Measurements from ENCODE around the gene WFIKKN2. TPM values are rescaled to one million over a fixed set of nuclear protein-coding genes. Genes with fewer than 3 reads are reported as not detected.

The WFIKKN2 gene
- total and polyA plus RNA-seq, 2 of the 4 experiments (the other 2 are of a cell fraction): 0.02 TPM; not detected in 1

DNA sequence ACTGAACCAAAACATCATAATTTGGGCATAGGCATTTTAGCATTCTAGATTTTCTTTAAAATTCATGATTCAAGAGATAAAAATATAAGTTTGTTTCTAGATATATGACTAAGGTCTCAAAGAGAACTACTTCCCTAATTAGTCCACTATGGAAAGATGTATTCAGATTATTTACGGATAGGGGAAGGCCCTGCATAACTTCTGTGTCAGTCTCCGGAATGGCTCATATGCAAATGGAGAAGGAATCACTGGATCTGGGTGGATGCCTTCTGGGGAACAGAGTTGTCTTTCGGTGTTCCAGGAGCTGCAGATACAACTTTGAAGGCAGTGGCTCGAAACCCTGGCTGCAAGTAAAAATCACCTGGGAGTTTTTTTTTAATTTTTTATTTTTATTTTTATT is 17.1 kb upstream of the WFIKKN2 start:
- Histone ChIP-seq H3K18ac (ENCODE audit: low read depth, low read length) (no peak overlapping the region), H2BK20ac (ENCODE audit: low read depth, low read length) (no peak overlapping the region), H3K4me1 (ENCODE audit: control insufficient read depth, insufficient read depth, low read length) (no peaks in the 10 kb centered on the region), H3K56ac (ENCODE audit: extremely low read depth, insufficient read depth, low read length) (no peak overlapping the region), H2AFZ (replicated peaks; ENCODE audit: low read length, poor library complexity) (no peak overlapping the region), H2BK120ac (ENCODE audit: low read depth, low read length) (no peak overlapping the region), H2BK15ac (ENCODE audit: low read depth, low read length) (no peak overlapping the region), H4K91ac (ENCODE audit: insufficient read depth, low read depth, low read length) (no peak overlapping the region), H3K23ac (ENCODE audit: low read depth, low read length) (no peak overlapping the region), H3K9ac (ENCODE audit: low read depth, low read length) (no peak overlapping the region), H3K27me3 (ENCODE audit: control insufficient read depth, insufficient read depth, low read length) (peaks cover 35% of the 10 kb centered on the region), H2AK5ac (ENCODE audit: low read depth, low read length) (no peak overlapping the region), H2AK9ac (replicated peaks; ENCODE audit: low read depth, low read length, poor library complexity) (no peak overlapping the region), H3K4me3 (ENCODE audit: insufficient read depth, low read depth, low read length) (no peak overlapping the region), H3K9me3 (ENCODE audit: control insufficient read depth, insufficient read depth, low read length) (peaks cover 4% of the 10 kb centered on the region), H3K4me2 (ENCODE audit: low read depth, low read length) (no peak overlapping the region), H2BK5ac (ENCODE audit: low read depth, low read length, poor library complexity, severe bottlenecking) (no peak overlapping the region), H3K27ac (ENCODE audit: insufficient read depth, low read length) (no peak overlapping the region), H4K5ac (ENCODE audit: low read depth, low read length) (no peak overlapping the region), H3K9me1 (ENCODE audit: insufficient read depth, low read length) (no peaks in the 10 kb centered on the region), H4K20me1 (ENCODE audit: insufficient read depth, low read length) (no peaks in the 10 kb centered on the region), H3K14ac (replicated peaks; ENCODE audit: low read depth, low read length) (no peak overlapping the region), H3K79me1 (ENCODE audit: low read depth in 1 of 2, low read length in 2 of 2) (no peaks in the 10 kb centered on the region), H4K8ac (ENCODE audit: low read depth in 2 of 2, low read length in 2 of 2) (no peak overlapping the region), H3K36me3 (ENCODE audit: control insufficient read depth, insufficient read depth, low read length) (no peaks in the 10 kb centered on the region), H3K4ac (ENCODE audit: low read depth, low read length) (no peak overlapping the region)
- no TSS peak for BruUV-seq (replicated peaks)
- POLR2A ChIA-PET (ENCODE audit: unreplicated experiment): interaction anchor here (0.7 kb wide), 1 partner anchor 21 kb away, joined by 3 read pairs; no protein-coding TSS in a partner anchor
- in situ Hi-C loops (cut with MboI; ENCODE audit: low sequenced_read_pairs): no loop called here
- DNase-seq (no peak), ATAC-seq (ENCODE audit: low read depth) (no peak)
- TF ChIP-seq POLR2A (IDR thresholded peaks at IDR 0.05; ENCODE audit: low read depth, low read length) (no peak), RCOR1 (IDR thresholded peaks at IDR 0.05; ENCODE audit: insufficient replicate concordance, low read length) (no peak), MXI1 (IDR thresholded peaks at IDR 0.05; ENCODE audit: borderline replicate concordance, low read depth, low read length) (no peak), BHLHE40 (IDR thresholded peaks at IDR 0.05; ENCODE audit: low read depth, low read length) (no peak), RAD21 (IDR thresholded peaks at IDR 0.05; ENCODE audit: low read length) (no peak), RFX5 (IDR thresholded peaks at IDR 0.05; ENCODE audit: low read depth, low read length) (no peak), CEBPB (IDR thresholded peaks at IDR 0.05; ENCODE audit: low read depth, low read length) (no peak), MAZ (IDR thresholded peaks at IDR 0.05; ENCODE audit: borderline replicate concordance, low read depth, low read length) (no peak), NFE2L2 (IDR thresholded peaks at IDR 0.05; ENCODE audit: low read depth, low read length) (no peak)
- TF ChIP-seq, protein P1, sequence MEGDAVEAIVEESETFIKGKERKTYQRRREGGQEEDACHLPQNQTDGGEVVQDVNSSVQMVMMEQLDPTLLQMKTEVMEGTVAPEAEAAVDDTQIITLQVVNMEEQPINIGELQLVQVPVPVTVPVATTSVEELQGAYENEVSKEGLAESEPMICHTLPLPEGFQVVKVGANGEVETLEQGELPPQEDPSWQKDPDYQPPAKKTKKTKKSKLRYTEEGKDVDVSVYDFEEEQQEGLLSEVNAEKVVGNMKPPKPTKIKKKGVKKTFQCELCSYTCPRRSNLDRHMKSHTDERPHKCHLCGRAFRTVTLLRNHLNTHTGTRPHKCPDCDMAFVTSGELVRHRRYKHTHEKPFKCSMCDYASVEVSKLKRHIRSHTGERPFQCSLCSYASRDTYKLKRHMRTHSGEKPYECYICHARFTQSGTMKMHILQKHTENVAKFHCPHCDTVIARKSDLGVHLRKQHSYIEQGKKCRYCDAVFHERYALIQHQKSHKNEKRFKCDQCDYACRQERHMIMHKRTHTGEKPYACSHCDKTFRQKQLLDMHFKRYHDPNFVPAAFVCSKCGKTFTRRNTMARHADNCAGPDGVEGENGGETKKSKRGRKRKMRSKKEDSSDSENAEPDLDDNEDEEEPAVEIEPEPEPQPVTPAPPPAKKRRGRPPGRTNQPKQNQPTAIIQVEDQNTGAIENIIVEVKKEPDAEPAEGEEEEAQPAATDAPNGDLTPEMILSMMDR (conservative IDR thresholded peaks at IDR 0.05; ENCODE audit: low read depth, low read length): no peak
- TF ChIP-seq, protein P2, sequence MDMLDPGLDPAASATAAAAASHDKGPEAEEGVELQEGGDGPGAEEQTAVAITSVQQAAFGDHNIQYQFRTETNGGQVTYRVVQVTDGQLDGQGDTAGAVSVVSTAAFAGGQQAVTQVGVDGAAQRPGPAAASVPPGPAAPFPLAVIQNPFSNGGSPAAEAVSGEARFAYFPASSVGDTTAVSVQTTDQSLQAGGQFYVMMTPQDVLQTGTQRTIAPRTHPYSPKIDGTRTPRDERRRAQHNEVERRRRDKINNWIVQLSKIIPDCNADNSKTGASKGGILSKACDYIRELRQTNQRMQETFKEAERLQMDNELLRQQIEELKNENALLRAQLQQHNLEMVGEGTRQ (IDR thresholded peaks at IDR 0.05; ENCODE audit: low read depth, low read length): no peak
- TF ChIP-seq, protein P3, sequence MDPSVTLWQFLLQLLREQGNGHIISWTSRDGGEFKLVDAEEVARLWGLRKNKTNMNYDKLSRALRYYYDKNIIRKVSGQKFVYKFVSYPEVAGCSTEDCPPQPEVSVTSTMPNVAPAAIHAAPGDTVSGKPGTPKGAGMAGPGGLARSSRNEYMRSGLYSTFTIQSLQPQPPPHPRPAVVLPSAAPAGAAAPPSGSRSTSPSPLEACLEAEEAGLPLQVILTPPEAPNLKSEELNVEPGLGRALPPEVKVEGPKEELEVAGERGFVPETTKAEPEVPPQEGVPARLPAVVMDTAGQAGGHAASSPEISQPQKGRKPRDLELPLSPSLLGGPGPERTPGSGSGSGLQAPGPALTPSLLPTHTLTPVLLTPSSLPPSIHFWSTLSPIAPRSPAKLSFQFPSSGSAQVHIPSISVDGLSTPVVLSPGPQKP (IDR thresholded peaks at IDR 0.05; ENCODE audit: borderline replicate concordance, low read depth, low read length): no peak
- no CpG with 5 or more reads among the region's 4 CpGs for WGBS, 2 experiments (ENCODE audit: extremely low coverage in 2 of 2, insufficient read length in 1 of 2)
- CTCF ChIA-PET: interaction anchor here (1.2 kb wide), 1 partner anchor 35 kb away, joined by 4 read pairs; no protein-coding TSS in a partner anchor
- dilution Hi-C loops (cut with HindIII; ENCODE audit: low sequenced_read_pairs, unreplicated experiment): no loop called here
- intact Hi-C loops (cut with micrococcal nuclease): no loop called here

Measured in IMR-90 (cell line).